GM18507 (cell line): ENCODE results near the gene COMMD8.
A peak's percentile ranks its signal among the peaks of the same experiment; 100 is the strongest.
"Not testable (repeated sequence)": the region's sequence is repeated elsewhere in the genome, so short reads cannot be mapped to it uniquely, and the experiment has no call there.

Experiments used
- DNase-seq: peaks from one replicate; pipeline ENCODE4 v3.0.0; 2011; ENCODE audit warnings: low read depth; ENCODE audit not compliant: insufficient read length; ENCODE audit errors: extremely low spot score
- FAIRE-seq: peaks from 2 replicates; lab custom pipeline; 2011; peaks lifted over from hg19 to GRCh38; lab: Jason Lieb, UNC

COMMD8 gene

DNA sequence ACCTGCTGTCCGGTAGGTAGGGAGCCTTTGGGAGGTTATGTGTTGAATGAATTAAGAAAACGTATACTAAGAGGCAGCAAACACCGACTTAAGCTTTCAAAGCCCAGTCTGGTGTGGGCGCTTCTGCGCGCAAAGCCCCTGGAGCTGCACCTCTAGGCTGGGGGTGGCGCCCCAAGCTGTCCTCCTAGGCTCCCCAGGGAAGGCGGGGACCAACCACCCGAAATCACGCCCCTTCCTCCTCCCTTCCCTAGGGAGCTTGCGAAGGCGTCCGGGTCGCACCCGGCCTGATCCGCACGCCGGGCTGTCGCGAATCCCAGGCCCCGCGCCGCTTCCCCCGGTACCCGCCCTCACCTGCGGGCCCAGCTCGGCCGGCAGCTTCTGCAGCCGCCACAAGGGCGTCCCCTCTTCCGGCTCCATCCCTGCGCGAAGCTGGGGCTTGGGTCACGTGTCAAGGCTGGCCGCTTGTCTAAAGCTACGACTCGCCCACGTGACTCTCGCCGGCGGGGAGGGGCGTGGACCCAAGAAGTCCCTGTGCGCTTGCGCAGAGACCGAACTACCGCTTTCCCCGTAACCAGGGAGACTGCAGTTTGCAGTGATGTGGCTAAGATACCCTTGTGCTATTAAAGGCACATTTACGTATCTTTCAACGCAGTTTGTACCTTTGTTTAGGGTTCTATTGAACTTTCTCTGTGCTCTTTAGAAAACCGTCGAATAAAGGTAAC lies at the start of gene COMMD8:
Gene COMMD8, minus strand, starts transcription at position 468 of the 722 bp plus-strand sequence. Its CDS starts 51 bp downstream, at position 417.
- DNase-seq (peak; percentile 92), FAIRE-seq (peak; percentile 100)

DNA sequence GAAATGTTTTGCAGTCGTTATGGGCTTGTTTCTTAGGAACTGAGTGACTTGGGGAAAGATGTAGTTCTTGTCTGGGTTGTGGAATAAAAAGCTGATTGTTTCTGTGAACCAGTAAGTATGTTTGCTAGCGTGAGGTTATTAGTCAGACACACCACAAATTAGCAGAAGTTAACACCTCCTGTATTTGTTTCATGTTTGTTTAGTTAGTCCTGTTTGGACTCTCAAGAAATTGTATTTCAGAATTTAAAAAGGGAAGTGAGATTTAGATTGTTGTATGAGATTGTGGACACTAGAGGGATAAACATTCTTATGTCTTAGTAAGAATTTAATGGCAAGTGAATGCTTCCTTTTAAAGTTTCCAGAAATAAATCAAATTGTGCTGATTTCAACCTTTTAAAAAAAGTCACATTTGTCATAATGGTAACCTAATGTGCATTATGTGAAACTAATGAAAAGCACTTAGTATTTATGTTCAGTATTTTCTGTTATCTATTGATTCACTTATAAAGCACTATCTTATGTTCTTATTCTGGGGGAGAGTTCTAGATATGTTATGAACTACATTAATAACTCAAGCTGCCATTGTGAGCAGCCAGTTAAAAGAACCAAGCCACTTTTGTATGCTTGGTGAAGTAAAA lies 47.1 kb upstream of the COMMD8 start:
- peak; percentile 22 for DNase-seq
- FAIRE-seq: peak; percentile 92

DNA sequence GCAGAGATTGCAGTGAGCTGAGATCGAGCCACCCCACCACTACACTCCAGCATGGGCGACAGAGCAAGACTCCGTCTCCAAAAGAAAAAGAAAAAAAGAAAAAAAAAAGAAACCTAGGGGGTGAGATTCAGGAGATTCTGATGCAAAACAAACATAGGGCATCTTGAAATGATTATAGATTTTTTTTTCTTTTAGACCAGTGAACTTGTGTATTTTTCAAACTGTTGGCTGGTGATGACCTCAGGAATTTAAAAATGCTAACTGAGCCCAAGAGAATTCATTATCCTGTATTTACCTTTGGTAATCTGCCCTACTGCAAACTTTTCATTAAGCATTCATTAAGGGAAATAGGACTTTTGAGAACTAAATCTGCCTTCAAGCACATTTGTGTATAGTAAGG lies 42.2 kb upstream of the COMMD8 start:
- FAIRE-seq (no peak), DNase-seq (no peak)

DNA sequence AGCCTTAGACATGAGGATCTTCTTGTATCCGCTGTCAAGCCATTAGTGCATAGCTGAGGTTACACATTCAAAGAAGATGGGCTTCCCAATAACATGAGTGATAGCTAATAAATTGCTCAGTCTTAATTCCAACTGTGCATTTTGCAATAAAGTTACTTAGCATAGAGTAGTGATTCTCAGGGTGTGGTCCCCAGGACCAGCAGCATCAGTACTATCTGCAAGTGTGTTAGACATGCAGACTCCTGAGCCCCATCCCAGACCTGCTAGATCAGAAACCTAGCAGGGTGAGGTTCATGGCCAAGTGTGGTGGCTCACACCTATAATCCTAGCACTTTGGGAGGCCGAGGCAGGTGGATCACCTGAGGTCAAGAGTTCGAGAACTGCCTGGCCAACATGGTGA lies 41.6 kb upstream of the COMMD8 start:
- no peak for FAIRE-seq
- no peak for DNase-seq

DNA sequence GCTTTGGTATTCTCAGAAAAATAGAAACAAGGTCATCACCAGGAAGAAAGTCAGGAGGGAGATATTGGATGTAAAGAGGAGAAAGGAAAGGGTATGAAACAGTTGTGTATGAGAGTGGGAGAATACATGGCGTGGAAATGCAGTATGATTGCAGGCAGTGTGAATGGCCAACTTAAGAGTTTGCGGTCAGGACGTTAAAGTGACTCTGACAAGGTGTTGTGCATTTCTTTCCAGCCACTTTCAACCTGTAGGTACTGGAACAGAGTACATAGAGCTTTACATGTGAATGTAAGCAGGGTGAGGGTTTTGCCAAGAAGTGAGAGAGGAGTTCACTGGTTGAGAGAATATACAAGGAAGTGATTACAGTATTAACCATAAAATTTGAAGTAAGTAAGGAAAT lies 37.3 kb upstream of the COMMD8 start:
- no peak for FAIRE-seq

DNA sequence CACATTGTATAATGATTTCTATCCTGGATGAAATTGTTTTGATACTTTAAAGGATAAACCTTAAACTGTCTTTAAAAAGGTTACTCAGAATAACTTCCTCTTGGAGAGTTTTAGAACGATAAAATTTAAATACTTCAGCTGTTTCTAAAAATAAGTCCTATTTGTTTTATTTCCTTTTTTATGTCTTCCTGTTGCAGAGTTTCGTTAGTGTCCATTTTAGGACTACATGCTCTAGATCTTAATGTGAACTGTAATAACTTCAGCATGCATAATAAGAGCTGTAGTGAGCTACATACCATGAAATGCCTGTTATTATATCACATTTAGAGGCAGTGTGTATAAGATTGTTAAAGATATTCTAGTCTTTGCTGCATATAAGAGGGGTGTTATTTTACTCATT lies 36.2 kb upstream of the COMMD8 start:
- FAIRE-seq: peak; percentile 41
- DNase-seq: no peak

More for the DNA sequence above, 37.3 kb upstream of the COMMD8 start:
- no peak for DNase-seq

DNA sequence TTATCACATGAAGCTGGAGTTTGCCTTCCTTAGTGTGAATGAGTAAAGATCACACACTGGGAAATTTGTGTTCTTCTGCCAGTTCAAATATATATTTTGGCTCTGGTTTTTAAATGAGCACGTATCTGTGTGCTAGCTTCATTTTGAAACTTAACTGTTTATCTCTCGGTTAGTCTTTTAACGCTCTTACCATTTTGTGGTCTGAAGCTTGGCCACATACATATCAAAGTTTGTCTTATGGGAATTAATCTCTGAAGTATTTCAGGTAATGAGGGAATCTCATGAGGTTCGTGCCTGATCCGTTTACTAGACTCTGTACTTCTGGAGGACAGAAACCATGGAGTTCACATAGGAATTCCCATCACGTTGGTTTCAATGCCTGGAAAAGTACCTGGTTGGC lies 35.4 kb upstream of the COMMD8 start:
- FAIRE-seq: peak; percentile 67
- DNase-seq: no peak

DNA sequence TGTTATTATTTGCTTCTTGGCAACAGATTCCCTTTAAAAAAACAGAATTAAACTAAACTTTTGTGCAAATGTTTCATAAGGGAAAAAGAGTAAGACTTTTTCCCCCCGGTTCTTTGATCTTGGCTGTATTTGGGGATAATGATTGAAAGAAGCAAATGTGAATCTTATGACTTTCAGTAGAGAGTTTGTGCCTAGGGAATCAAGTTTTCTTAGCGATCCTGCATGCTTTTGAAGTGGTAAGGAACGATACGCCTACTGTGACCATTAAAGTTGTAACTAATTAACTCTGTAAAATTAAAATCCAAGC lies 30.6 kb upstream of the COMMD8 start:
- DNase-seq (no peak), FAIRE-seq (no peak)

DNA sequence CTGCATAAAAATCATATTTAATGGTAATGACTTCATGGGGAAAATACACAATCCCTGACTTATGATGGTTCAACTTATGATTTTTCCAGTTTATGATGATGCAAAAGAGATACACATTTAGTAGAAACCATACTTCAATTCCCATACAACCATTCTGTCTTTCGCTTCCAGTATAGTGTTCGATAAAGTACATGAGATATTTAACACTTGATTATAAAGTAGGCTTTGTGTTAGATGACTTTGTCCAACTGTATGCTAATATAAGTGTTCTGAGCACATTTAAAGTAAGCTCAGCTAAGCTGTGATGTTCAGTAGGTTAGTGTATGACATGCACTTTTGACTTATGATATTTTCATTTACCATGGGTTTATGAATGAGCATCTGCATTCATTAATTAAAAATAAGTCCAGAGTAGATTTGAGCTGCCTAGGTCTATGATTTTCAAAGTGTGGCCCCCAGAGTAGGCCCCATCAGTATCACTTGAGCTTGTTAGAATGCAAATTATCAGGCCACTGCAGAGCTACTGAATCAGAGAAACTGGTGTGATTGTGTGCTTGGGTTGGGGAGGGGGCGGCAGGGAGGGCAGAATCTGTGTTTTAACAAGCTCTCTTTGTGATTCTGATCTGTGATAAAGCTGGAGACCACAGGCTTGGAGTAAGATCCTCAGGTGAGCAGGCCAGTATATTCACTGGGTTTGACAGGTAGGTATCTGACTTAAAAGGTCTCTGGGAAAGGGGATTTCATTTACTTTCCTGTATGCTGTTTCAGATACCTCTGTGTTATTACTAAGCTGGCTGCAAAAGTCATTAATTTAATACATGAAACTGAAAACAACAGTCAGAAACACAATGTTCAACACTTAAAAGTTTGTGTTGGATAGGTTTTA lies 30.0 kb upstream of the COMMD8 start:
- peak; percentile 52 for FAIRE-seq
- DNase-seq: no peak

DNA sequence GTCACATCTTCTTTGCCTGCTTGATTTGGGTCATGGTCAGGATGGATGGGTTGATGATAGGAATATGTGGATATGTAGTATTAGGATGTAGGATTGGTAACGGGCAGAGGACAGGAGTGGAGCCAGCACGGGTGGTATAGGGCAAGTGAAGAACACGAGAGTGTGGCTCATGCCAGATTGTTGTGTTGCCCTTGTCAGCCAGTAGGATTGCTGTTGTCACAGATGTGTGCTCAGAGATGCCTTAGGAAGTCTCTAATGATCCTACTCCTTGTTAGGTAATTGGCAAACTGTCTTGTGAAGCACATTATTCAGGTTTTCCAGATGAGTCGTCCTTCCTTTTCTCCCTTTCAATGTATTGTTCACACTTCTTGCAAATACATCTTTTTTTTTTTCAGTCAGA lies 27.0 kb upstream of the COMMD8 start:
- FAIRE-seq: peak; percentile 79
- DNase-seq: no peak

DNA sequence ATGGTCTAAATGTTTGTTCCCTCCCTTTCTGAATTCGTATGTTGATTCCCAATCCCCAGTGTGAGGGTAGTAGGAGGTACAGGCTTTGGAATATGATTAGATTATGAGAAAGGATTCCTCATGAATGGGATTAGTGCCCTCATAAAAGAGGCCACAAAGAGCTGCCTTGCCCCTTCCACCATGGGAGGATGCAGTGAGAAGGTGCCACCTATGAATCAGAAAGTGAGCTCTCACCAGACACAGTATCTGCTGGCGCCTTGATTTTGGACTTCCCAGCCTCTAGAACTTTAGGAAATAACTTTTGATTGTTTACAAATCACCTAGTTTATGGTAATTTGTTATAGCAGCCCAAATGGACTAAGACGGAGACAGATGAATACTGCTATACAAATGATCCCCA lies 25.2 kb upstream of the COMMD8 start:
- FAIRE-seq: peak; percentile 69

DNA sequence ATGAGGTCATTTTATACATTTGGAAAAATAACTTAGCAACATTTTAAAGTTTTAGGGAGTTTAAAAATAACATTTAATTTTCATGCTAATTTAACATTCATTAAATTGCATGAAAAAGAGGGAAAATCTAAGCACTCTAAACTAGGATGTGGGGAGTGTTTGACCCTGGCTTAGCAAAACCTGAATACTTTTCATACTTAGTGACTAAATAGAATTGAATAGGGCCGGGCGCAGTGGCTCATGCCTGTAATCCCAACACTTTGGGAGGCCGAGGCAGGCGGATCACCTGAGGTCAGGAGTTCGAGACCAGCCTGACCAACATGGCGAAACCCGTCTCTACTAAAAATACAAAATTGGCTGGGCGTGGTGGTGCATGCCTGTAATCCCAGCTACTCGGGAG lies 23.2 kb upstream of the COMMD8 start:
- DNase-seq, FAIRE-seq: not testable (repeated sequence)

More for the DNA sequence above, 25.2 kb upstream of the COMMD8 start:
- no peak for DNase-seq

DNA sequence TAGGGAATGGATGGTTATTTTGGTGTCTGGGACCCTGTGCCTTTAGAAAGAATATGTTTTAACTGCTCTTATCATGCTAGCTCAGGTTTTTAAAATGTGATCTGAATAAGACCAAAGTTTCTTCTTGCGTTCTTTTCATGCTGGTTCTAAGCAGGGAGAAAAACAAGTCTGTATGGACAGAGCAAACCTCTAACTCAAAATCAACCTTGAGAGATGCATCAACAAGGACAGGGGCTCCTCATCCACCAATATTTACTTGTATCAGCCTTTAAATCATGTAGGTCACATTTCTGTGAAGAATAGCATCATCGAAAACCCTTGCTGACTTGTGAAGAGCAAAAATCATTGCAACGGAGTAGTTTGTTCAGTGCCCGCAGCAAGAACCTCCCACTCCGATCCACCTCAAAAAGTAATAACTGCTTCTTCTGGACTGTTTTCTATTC lies 22.8 kb upstream of the COMMD8 start:
- DNase-seq (no peak), FAIRE-seq (no peak)

DNA sequence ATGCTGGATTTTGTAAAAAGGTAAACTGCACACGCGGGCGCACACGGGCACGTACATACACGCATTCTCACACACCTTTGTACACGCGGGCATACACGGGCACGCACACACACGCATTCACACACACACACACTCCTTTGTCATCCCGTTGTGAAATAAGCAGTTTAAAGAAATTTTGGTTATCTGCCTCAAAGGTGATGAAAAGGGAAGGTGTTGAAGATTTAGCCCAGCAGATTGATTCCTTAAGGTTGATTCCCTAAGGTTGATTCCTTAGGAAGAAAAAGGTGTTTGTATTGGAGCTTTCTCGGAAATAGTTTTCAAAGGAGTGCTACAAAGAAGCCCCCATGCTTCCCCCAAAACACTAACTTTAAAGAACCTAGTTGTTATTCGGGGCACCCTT lies 22.3 kb upstream of the COMMD8 start:
- DNase-seq: no peak
- no peak for FAIRE-seq

DNA sequence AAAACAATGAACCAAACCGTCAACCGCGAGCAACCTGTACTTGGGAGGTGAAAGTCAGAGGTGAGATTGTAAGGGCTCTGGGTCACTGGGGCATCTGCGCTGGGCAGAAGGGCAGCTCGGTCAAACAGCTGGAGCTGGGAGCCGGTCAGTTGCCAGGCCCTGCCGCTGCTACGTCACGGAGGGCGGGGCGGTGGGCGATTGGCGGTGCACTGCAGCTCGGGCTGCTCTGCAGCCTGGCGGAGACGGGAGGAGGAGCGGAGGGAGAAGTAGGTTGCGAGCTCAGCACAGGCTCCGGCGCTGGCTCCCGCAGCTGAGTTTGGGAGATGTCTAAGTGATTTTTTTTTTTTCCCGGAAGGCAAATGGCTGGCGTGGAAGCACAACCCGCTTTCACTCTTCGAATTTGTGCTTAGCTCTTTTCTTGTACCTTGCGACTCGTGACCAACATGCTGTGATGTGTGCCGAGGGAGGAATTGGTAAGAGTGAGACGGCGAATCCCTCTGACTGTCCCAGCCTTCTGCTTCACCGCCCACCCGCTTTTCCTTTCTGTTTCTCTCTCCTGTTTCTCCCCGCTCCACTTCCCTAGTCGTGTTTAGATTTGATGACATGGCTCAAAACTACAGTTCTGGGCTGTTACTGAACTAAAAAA lies 21.7 kb upstream of the COMMD8 start, which contains the start of gene ATP10D:
Gene ATP10D, plus strand, starts transcription at position 229 of the 646 bp plus-strand sequence. CDS start 27,266 bp downstream, outside the sequence.
- DNase-seq (peak; percentile 60), FAIRE-seq (peak; percentile 99)

DNA sequence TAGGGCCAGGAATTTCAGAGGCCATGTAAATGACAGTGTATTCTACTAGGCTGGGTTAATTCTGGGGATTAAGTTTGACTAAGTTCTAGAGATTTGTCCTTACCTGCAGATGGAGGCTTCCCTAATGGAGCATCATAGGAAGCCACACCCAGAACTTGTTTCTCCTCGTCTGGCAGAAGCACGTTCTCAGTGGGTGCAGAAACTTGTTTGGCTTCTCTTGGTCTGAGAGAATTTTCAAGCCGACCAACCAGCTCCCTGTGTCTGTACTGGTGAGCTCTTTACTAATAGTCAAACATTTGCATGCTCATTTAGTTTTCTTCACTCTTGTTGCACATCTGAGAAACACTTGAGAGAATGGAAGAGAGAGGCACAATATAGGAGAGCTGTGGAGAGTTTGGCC lies 20.7 kb upstream of the COMMD8 start:
- no peak for DNase-seq
- peak; percentile 71 for FAIRE-seq

DNA sequence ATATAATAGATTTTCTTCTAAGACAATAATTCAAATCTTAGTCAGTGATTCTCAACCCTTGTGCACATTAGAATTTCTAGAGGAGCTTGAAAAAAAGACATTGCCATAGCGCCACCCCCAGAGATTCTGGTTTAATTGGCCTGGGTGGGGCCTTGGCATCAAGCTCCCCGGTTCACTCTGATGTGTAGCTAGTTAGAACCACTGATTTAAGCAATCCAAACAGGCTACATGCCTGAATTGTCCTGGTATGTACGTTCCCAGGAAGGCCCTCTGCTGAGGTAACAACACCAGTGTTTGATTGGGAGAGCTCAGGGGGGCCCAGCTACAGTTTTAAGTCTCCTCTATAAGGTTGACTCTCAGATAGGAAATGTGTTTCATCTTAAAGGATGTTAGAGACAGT lies 20.2 kb upstream of the COMMD8 start:
- DNase-seq (no peak), FAIRE-seq (no peak)

DNA sequence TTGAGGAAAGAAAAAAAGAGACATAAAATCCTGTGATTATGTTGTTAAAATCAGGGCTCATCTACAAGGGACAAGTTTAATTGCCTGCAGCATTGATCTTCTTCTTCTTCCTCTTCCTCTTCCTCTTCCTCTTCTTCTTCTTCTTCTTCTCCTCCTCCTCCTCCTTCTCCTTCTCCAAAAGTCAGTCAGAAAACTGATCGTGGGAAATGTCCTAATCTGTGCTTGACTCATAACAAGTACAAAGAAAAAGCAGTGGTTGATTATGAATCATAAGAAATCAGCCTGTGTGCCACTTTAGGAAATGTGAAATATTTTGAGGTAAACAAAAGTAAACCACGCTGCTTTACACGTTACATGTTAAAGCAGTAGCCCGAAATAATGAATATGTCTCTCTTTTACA lies 18.8 kb upstream of the COMMD8 start:
- DNase-seq (no peak), FAIRE-seq (peak; percentile 49)

DNA sequence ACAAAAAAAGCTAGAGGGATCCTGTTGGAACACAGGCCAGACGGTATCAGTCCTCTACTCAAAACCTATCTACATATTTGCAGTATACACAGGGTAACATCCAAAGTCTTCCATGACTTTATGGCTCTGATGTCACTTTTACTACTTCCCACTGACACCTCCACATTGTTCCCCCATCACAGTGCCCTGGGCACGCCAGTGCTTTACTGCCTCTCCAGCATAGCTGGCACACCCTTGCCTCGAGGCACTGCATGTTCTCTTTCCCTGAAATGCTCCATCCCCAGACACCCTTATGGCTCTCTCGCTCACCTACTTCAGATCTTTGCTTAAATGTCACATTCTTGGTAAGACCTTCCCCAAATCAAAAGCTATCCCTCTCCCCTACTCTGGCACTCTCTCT lies 15.3 kb upstream of the COMMD8 start:
- DNase-seq (no peak), FAIRE-seq (no peak)

DNA sequence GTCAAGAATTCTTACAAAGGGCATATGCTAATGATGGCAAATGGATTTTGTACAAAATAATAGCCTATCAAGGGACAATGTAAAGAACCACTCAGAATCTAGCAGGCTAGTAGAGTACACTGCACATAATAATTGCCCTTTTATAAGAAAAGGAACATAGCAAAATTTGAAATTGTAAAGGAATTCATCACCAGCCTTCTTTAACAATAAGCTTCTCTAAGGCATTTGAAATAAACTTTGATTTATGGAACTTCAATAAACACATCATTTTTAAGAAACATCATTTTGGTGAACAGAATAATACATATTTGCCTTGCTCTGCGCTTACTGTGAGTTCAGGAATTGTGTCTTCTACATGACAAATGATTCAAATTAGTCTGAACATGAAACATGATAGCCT lies 11.9 kb upstream of the COMMD8 start:
- FAIRE-seq: no peak
- no peak for DNase-seq
